Measurements from ENCODE around the gene ETV5. TPM values are rescaled to one million over a fixed set of nuclear protein-coding genes. Genes with fewer than 3 reads are reported as not detected.

The ETV5 gene
- total RNA-seq, 4 donors from 2014 or later = 9.8 to 18.3 (median 12.2) TPM

DNA sequence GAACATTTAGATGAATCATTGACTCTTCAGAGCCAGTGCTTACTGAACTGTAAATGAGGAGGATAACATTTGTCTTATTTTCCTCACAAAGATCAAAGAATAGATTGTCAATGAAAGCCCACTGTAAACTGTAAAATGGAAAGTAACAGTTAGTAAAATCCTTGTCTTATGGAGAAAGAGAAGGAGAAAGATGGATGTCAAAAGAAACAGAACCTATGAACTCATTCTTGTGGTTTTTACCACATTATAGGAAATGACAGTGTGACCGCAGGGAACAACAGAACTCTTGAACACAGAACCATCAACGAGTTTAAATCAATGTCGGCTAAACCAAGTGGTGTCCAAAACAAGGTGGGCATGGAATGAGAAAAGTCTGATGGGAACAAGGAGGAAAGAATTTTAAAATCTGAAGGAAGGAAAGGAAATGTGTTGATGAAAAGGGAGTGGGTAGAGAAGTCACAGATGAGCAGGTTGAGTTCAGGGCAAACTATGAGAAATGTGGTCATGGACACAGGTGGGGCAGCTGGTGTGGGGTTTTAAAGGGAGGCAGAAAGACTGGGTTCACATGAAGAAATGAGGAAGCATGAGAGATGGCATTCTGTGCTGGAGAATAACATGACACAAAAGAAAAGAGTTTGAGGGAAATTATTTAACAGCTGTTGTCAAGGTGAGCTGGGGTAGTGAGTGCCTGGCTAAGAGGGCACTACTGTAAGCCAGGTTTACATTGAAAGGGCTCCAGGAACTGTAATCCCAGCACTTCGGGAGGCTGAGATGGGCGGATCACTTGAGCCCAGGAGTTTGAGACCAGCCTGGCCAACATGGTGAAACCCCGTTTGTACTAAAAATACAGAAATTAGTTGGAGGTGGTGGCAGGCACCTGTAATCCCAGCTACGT is 42.4 kb upstream of the ETV5 start:
- Histone ChIP-seq H3K4me1 (no peaks in the 10 kb centered on the region), H3K9me3 (no peaks in the 10 kb centered on the region), H3K27me3 (no peaks in the 10 kb centered on the region), H3K36me3 (no peaks in the 10 kb centered on the region), H3K27ac (no peak overlapping the region), H3K4me3 (no peak overlapping the region)
- WGBS, 2 donors = 85 to 87% methylated on average over 7 of the region's 7 CpGs
- TF ChIP-seq POLR2A (IDR thresholded peaks at IDR 0.05) (no peak), EP300 (IDR thresholded peaks at IDR 0.05) (no peak)
- TF ChIP-seq, protein P1, sequence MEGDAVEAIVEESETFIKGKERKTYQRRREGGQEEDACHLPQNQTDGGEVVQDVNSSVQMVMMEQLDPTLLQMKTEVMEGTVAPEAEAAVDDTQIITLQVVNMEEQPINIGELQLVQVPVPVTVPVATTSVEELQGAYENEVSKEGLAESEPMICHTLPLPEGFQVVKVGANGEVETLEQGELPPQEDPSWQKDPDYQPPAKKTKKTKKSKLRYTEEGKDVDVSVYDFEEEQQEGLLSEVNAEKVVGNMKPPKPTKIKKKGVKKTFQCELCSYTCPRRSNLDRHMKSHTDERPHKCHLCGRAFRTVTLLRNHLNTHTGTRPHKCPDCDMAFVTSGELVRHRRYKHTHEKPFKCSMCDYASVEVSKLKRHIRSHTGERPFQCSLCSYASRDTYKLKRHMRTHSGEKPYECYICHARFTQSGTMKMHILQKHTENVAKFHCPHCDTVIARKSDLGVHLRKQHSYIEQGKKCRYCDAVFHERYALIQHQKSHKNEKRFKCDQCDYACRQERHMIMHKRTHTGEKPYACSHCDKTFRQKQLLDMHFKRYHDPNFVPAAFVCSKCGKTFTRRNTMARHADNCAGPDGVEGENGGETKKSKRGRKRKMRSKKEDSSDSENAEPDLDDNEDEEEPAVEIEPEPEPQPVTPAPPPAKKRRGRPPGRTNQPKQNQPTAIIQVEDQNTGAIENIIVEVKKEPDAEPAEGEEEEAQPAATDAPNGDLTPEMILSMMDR (IDR thresholded peaks at IDR 0.05) = no peak
- DNase-seq (ENCODE audit: low spot score in 2 of 2) = no peak

DNA sequence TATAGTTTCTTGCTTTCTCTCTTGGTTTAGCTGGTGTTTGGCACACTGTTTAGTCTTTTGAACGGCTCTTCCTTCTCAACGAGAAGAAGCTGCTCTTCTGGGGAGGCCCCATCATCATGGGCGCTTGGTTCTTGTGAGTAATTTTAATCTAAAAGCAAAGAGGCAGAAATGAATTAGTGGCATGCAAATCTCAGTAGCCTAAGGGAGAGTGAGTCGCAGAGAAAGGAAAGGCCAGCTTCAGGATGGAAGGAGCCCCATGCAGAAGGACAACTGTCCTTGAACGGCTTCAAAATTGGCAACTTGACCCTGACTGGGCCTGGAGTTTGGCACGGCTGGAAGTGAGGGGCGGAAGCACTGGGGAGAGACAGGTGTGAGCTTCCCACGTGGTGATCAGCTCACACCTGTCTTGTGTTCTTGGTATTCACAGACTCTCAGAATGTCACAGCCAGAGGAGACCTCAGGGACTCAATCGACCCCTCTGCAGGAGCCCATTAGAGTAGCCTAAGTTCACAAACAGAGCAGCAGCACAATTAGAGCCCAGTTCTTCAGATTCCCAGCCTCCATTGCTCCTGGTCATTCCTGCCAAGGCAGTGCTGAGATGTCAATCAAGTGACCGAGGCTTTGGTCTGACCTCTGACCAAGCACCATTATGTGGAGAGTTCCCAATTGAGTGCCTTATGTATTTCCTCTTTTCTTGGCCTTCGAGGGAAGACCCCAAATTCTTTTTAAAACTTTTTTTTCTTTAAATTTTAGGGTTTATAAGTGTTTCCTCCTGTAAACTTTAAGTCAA is 41.3 kb upstream of the ETV5 start:
- Histone ChIP-seq H3K4me1 (no peaks in the 10 kb centered on the region), H3K4me3 (no peak overlapping the region), H3K27ac (no peak overlapping the region), H3K36me3 (no peaks in the 10 kb centered on the region), H3K27me3 (no peaks in the 10 kb centered on the region), H3K9me3 (no peaks in the 10 kb centered on the region)
- TF ChIP-seq POLR2A (IDR thresholded peaks at IDR 0.05) (no peak), EP300 (IDR thresholded peaks at IDR 0.05) (no peak)
- TF ChIP-seq, protein P1 (IDR thresholded peaks at IDR 0.05) = no peak
- 66 to 73% methylated on average over 11 of the region's 11 CpGs for WGBS, 2 donors
- DNase-seq (ENCODE audit: low spot score in 2 of 2) = no peak

DNA sequence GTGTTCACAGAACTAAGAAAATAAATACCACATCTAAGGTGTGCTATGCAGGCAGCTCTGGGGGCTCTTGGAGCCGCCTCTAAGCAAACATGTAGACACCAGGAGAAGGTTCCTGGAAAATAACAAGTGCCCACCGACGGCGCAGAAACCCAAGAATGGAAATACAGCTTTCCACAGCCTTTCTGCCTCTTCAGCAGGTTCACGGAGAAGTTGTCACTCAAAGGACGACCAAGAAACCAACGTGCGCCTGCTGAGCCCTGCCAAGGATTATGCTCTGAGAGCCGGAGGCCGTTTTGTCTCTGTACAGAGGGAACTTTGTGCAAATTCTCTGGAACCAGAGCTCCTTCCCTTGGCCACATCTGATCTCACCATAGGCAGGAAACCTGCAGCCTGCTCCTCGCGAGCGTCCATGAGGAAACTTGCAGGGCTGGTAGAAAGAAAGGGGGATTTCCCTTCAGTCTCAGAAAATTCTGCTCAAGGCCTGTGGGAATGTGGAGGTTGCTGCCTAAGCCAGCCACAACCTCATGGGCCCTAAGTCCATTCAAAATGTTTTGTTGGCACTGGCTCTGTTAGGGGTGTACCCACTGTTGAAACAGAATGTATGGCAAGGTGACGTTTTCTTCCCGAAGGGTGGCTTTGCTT is 40.6 kb upstream of the ETV5 start:
- DNase-seq (ENCODE audit: low spot score in 2 of 2) = no peak
- TF ChIP-seq POLR2A (IDR thresholded peaks at IDR 0.05) (no peak), EP300 (IDR thresholded peaks at IDR 0.05) (no peak)
- TF ChIP-seq, protein P1 (IDR thresholded peaks at IDR 0.05) = no peak
- H3K9me3 ChIP-seq = no peaks in the 10 kb centered on the region
- no peaks in the 10 kb centered on the region for H3K36me3 ChIP-seq
- H3K4me1 ChIP-seq = no peaks in the 10 kb centered on the region
- no peaks in the 10 kb centered on the region for H3K27me3 ChIP-seq
- no peak overlapping the region for H3K27ac ChIP-seq
- H3K4me3 ChIP-seq = no peak overlapping the region
- WGBS, 2 donors = 80 to 86% methylated on average over 15 of the region's 15 CpGs

DNA sequence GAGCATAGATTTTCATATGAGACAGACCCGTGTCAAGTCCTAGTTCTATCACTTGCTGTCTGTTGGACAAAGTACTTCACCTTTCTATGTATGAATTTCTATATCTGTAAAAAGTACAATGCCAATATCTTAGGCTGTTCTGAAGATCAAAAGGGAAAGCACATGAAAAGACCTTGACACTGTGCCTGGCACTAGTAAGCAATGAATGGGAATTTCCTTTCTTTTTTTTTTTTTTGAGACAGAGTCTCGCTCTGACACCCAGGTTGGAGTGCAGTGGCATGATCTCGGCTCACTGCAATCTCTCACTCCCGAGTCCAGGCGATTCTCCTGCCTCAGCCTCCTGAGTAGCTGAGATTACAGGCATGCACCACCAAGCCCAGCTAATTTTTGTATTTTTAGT is 35.4 kb upstream of the ETV5 start:
- H3K4me1 ChIP-seq = no peaks in the 10 kb centered on the region
- no peaks in the 10 kb centered on the region for H3K36me3 ChIP-seq
- 91 to 94% methylated on average over 5 of the region's 5 CpGs for WGBS, 2 donors
- no peak overlapping the region for H3K27ac ChIP-seq
- H3K4me3 ChIP-seq = no peak overlapping the region
- no peaks in the 10 kb centered on the region for H3K27me3 ChIP-seq
- TF ChIP-seq, protein P1 (IDR thresholded peaks at IDR 0.05) = no peak
- no peak for TF ChIP-seq EP300 (IDR thresholded peaks at IDR 0.05)
- no peak for TF ChIP-seq POLR2A (IDR thresholded peaks at IDR 0.05)
- H3K9me3 ChIP-seq = no peaks in the 10 kb centered on the region
- no peak for DNase-seq (ENCODE audit: low spot score in 2 of 2)

All from tibial nerve (tissue), 4 donors.